Ishikawa (cell line): Measurements from ENCODE around the gene LRFN2.

Experiments
- CEBPB ChIP-seq: IDR thresholded peaks from 2 replicates; pipeline ENCODE4 v1.6.1; 2012
- CREB1 ChIP-seq: IDR thresholded peaks from 2 replicates; pipeline ENCODE4 v1.6.1; 2012; ENCODE audit warnings: low read depth
- EGR1 ChIP-seq: IDR thresholded peaks from 2 replicates; pipeline ENCODE4 v1.6.1; 2012
- EP300 ChIP-seq: IDR thresholded peaks from 2 replicates; pipeline ENCODE4 v1.6.1; 2012; ENCODE audit warnings: borderline replicate concordance
- FOXM1 ChIP-seq: IDR thresholded peaks from 2 replicates; pipeline ENCODE4 v1.6.1; 2012; ENCODE audit warnings: low read depth, borderline replicate concordance
- MAX ChIP-seq: IDR thresholded peaks from 2 replicates; pipeline ENCODE4 v1.6.1; 2012
- NFIC ChIP-seq: IDR thresholded peaks from 2 replicates; pipeline ENCODE4 v1.6.1; 2012
- RAD21 ChIP-seq: IDR thresholded peaks from 2 replicates; pipeline ENCODE4 v1.6.1; 2012; ENCODE audit warnings: low read depth
- REST ChIP-seq: IDR thresholded peaks from 2 replicates; pipeline ENCODE4 v1.6.1; 2012; ENCODE audit warnings: low read depth, mild to moderate bottlenecking
- TAF1 ChIP-seq: IDR thresholded peaks from 2 replicates; pipeline ENCODE4 v1.6.1; 2012; ENCODE audit warnings: low read depth, mild to moderate bottlenecking
- TCF12 ChIP-seq: IDR thresholded peaks from 2 replicates; pipeline ENCODE4 v1.6.1; 2012; ENCODE audit warnings: low read depth
- TEAD4 ChIP-seq: IDR thresholded peaks from 2 replicates; pipeline ENCODE4 v1.6.1; 2012
- USF1 ChIP-seq: IDR thresholded peaks from 2 replicates; pipeline ENCODE4 v1.6.1; 2012
- YY1 ChIP-seq: IDR thresholded peaks from 2 replicates; pipeline ENCODE4 v1.6.1; 2012; ENCODE audit warnings: low read depth
- ZBTB7A ChIP-seq: IDR thresholded peaks from 2 replicates; pipeline ENCODE4 v1.6.1; 2012; ENCODE audit warnings: low read depth

The LRFN2 gene

GRCh38 chr6:40563111-40563510, 24.1 kb downstream of the LRFN2 start:
- TF ChIP-seq EGR1 = no peak
- no peak for TF ChIP-seq TEAD4
- TF ChIP-seq ZBTB7A = no peak
- TF ChIP-seq MAX = no peak
- no peak for TF ChIP-seq CREB1
- no peak for TF ChIP-seq REST
- no peak for TF ChIP-seq TCF12

DNA sequence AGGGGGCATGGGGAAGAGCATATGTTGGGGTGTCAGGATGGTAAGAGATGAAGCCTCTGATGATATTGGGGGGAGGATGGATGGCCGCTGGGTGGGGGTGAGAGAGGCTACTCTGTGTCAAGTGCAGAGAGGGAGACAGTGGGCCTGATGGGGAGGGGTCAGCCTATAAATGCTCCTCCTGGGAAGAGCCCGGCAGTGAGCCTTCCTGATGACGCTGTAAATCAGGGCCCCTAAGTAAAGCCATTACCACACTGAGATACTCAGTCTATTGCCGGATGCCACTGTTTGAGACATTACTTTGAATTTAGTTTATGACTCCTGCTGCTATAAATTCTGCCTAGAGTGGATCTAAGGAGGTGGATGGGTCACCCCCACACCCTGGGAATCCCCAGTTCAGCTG, 28.1 kb downstream of the LRFN2 start:
- TF ChIP-seq NFIC (no peak), EGR1 (no peak), CEBPB (no peak), RAD21 (no peak), MAX (no peak), TEAD4 (no peak), REST (no peak), ZBTB7A (no peak), USF1 (no peak), EP300 (no peak), YY1 (no peak), TCF12 (no peak), CREB1 (no peak), FOXM1 (no peak), TAF1 (no peak)

DNA sequence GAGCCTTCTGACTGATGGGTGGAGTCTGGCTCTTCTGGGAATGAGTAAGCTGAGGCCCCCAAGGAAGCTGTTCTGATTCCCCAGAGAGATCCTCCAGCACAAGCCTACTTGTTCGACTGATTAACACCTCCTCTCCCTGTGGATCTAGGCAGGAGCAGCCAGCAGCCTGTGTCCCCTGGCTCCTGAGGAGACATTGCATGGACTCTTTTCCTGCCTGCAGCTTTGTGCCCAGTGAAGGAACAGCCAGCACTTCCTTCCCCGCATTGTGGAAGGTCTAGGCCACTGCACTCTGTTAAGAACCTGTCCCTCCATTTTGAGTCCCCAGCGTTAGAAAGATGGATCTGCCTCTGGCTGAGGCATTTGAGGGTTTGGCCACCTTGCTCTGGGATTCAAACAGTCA, 29.1 kb downstream of the LRFN2 start:
- TF ChIP-seq TEAD4 = no peak
- TF ChIP-seq EGR1 = no peak
- no peak for TF ChIP-seq YY1
- no peak for TF ChIP-seq RAD21
- TF ChIP-seq CREB1 = no peak
- TF ChIP-seq MAX = no peak
- no peak for TF ChIP-seq CEBPB
- no peak for TF ChIP-seq TCF12

DNA sequence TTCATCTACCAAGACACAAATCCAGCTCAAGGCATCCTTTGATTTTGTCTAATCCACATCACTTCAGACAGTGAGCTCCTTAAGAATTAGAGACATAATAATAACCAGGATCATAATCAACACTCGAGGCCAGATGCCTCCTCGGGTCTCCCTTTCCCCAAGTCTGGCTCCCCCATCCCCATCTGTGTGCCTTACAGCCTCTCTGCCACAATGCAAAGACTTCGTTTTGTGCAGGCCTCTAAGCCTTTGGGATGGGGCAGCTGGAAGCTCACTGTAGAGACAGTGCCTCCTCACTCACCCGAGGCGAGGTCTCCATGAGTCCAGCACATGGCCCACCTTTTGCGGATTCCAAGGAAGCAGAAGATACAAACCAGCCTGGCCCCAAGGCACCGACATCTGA, 30.3 kb downstream of the LRFN2 start:
- TF ChIP-seq CREB1 = no peak
- TF ChIP-seq EGR1 = no peak
- TF ChIP-seq FOXM1 = no peak
- no peak for TF ChIP-seq TAF1
- no peak for TF ChIP-seq NFIC
- no peak for TF ChIP-seq TCF12
- TF ChIP-seq REST = no peak
- TF ChIP-seq ZBTB7A = no peak
- TF ChIP-seq USF1 = no peak
- TF ChIP-seq MAX = no peak
- TF ChIP-seq EP300 = no peak
- TF ChIP-seq TEAD4 = no peak
- no peak for TF ChIP-seq CEBPB
- TF ChIP-seq YY1 = no peak
- TF ChIP-seq RAD21 = no peak

GRCh38 chr6:40556023-40556422, 31.1 kb downstream of the LRFN2 start:
- TF ChIP-seq EP300 (no peak), USF1 (no peak), TEAD4 (no peak), RAD21 (no peak), NFIC (no peak), YY1 (no peak), TAF1 (no peak), REST (no peak), CEBPB (no peak), FOXM1 (no peak), TCF12 (no peak)
